NCI-H2227 (cell line): ENCODE data around the gene GABARAPL2.
"Not testable (repeated sequence)": the region's sequence is repeated elsewhere in the genome, so short reads cannot be mapped to it uniquely, and the experiment has no call there.

Experiments used
- DNase-seq: peaks from one replicate; lab custom pipeline; 2025; ENCODE audit not compliant: unreplicated experiment; lab: John Stamatoyannopoulos, UW

The GABARAPL2 gene, protein sequence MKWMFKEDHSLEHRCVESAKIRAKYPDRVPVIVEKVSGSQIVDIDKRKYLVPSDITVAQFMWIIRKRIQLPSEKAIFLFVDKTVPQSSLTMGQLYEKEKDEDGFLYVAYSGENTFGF

GRCh38 chr16:75566040-75566757, at the start of gene GABARAPL2:
Gene GABARAPL2, plus strand, starts transcription at chr16:75566379. Its CDS starts 108 bp downstream, at chr16:75566487.
- peak; percentile 91 for DNase-seq

DNA sequence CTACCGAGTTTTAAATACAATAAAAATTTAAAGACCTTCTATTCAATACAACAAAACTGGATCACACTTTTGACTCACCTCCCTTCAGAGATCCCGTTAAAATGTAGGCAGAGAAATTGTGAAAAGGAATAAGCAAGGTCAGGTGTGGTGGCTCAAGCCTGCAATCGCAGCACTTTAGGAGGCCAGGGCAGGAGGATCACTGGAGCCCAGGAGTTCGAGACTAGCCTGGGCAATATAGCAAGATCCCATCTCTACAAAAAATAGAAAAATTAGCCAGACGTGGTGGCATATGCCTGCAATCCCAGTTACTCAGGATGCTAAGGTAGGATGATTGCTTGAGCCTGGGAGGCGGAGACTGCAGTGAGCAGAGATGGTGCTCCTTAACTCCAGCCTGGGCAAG, 47.0 kb upstream of the GABARAPL2 start:
- no peak for DNase-seq

DNA sequence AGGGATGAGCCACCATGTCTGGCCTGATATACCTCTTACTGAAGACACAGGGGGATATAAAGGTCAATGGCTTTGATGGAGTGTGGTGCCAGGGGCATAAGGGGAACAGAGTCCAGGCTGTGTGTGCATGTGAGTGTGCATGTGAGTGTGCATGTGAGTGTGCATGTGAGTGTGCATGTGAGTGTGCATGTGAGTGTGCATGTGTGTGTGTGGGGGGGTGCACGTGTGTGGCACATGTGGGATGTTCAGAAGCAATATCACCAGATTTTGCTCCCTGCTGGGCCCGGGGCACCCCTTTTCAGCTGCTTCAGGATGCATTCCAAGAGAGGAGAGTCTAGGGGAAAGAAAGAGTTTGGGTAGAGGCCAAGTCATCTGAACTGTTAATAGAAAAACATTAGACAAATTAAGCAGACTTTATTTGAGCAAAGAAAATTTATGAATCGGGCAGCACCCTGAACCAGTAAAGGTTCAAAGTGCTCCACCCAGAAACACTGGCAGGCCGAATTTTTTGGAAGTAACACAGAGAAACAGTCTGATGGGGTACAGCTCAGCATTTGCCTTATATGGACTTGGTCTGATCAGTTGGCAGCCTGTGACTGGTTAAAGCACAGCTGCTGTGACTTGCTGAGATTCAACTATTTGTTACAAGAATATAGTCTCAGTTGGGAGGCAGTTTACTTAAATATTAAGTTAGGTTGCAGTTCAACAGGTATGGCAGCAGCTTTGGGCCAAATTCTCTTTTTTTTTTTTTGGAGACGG, 40.0 kb upstream of the GABARAPL2 start:
- no peak for DNase-seq

GRCh38 chr16:75527825-75528299, 38.3 kb upstream of the GABARAPL2 start:
- DNase-seq = no peak

DNA sequence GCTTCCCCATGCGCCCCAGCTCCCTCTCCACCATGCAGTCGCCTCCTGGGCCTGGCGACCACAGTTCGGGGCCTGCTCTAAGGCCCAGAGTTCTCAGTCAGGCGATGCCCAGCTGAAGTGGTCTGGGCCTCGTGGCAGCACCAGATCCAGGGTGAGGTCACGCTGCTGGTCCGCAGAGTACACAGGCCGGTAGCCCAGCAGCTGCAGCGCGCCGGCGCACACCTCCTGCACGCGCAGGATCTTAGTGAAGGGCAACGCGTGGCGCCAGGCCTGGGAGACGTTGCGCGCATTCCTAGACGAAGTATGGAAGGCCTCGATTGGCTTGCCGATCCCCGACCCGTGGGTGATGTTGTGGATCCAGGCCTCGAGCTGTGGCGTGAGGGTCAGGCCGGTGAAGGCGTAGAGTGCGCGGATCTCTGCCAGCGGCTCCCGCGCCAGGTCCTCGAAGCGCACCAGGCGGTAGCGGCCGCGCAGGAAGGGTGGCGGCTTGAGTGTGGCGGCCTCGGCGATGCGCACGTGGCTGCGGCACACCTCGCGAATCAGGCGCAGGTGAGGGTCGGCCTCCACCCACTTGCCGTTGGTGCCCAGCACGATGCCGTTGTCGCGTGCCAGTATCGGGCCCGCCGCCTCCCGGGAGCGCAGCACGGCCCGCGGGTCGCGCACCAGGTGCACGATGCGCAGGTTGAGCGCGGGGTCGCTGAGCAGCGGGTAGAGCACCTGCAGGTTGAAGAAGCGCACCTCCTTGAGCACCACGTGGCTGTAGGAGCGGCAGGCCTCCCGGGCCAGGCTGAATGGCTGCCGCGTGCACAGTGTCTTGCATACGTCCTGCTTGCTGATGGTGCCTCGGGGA, 36.9 kb upstream of the GABARAPL2 start:
- no peak for DNase-seq

DNA sequence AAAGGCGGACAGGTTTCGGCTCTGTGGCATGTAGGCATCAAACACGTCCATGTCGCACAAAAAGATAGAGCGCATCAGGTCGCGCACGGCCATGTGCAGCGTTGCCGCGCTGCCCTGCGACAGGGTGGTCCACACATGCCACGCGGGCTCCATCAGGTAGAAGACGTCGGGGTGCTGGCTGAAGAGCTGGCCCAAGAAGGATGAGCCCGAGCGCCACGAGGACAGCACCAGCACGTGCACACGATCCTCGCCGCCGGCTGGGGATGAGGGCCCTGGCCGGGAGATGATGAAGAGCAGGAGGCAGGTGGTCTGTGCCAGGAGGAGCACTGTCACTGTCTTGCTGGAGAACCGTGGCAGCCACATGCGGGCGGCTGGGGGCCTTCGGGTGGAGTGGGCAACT, 36.2 kb upstream of the GABARAPL2 start:
- DNase-seq = no peak

GRCh38 chr16:75532142-75532765, 33.9 kb upstream of the GABARAPL2 start:
- DNase-seq = no peak

DNA sequence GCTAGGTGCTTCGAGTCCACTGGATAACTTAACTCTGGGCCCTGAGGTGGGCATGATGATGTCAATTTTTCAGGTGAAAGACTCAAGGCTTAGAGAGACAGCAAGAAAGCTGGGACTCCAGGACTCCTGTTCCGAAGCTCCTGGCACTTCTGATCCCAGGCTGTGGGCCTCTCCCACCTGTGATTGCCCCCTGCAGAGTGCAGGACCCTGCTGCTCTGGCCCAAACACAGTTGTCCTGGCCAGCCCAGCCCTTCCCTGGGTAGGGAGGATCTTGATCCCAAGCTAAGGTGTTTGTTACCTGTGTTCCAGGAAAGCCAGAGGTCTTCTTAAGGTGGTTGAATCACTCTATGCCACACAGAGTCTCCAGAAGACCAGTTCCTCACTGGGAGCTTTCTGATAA, 33.4 kb upstream of the GABARAPL2 start:
- DNase-seq = no peak

DNA sequence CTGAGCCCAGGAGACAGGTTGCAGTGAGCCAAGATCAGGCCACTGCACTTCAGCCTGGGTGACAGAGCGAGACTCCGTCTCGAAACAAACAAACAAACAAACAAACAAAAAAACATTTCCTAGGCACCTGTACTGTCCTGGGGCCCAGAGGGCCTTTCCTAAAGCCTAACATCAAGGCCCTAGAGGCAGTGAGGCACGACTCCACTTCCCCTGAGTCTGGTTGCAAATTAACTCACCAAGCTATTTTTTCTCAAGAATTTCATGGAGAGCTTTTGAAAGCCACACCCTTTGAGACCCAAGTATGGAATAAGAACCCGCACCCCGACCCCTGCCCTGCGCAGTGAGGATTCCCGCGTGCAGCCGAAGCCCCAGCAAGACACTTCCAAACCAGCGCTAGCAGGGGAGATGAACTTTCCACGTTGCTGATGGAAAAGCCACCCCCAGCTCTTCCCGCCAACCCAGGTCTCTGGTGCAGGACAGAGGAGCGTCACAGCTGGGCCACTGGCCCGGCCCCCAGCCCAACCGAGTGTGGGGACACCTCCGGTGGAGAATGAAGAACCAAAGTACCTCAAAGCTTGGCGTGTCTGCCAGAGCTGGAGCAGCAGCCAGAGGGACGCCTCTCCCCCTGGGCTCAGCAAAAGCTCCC, 31.5 kb upstream of the GABARAPL2 start:
- DNase-seq = no peak

- DNase-seq = no peak
These were observed 30.9 kb upstream of the GABARAPL2 start for GRCh38 chr16:75535211-75535843.

- no peak for DNase-seq
These were observed 30.3 kb upstream of the GABARAPL2 start, which contains the start of gene CHST5 for GRCh38 chr16:75535901-75536300. Gene CHST5, minus strand, starts transcription at chr16:75536108. Its CDS starts 5,724 bp downstream, at chr16:75530384.

DNA sequence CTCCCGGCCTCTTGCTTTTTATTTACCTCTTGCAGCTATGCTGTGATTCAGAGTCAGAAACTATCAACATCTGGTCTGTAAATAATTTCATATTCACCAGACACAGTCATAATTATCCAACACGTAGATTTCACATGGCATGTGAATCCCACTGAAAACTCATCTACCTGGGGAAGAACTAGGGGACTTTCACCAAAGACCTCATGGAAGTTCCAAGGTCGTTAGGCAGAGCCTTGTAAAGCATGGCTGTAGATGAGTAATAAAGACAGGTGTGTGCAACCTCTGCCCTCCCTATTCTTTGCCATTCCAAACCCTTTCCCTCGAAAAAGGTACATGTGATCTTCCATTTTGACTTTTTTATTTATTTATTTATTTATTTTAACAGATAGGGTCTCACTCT, 28.4 kb upstream of the GABARAPL2 start:
- no peak for DNase-seq

DNA sequence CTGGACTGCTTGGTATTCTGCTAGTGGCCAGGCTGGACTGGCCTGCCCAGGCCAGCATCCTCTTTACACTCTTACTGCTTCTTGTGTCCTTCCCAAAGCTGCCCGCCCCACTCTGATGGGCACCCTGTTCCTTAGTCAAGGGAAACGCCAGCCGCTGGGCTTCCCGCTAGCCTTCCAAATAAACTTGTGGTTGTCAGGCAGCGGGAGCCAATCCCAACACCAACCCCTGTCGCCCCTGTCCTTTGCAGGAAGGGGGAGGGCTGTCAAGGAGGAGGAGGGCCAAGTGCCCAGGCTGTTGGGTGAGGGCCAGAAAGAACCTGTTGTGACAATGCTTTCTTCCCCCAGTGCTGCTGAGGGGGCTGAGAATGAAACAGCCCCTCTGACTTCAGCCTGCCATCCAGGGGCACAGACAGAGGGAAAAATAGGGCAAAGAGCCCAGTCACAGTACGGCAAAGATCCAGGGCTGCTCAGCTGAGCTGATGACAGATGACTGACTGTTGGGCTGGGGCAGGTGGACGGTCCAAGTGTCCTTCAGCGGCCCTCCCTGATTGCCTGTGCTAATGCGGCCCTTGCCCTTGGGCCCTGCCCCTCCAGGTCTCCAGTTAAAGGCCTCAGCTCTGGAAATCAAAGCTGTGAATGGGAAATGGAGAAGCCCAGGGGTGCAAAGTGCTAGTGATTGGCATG, 27.2 kb upstream of the GABARAPL2 start:
- DNase-seq = not testable (repeated sequence)

GRCh38 chr16:75541236-75541635, 24.9 kb upstream of the GABARAPL2 start:
- no peak for DNase-seq

DNA sequence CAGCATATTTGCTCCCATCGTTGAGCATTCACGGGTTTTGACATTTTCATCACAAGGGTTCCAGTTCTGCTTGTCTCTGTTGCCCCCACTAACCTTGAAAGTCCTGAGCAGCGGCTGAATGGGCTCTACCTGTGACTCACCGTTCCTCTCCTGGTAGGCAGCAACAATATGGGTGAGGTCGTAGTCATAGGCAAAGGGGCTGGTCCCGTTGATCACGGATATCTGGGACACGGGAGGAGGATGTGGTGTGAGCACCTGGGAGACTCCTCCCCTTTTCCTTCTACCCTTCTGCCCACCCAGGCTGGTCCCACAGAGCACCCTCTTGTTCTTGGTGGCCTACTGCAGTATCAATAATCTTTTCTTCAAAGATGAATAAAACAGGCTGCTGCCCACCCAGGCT, 23.7 kb upstream of the GABARAPL2 start:
- DNase-seq = not testable (repeated sequence)

GRCh38 chr16:75545879-75546278, 20.3 kb upstream of the GABARAPL2 start:
- not testable (repeated sequence) for DNase-seq

GRCh38 chr16:75546293-75546692, 19.9 kb upstream of the GABARAPL2 start:
- no peak for DNase-seq

DNA sequence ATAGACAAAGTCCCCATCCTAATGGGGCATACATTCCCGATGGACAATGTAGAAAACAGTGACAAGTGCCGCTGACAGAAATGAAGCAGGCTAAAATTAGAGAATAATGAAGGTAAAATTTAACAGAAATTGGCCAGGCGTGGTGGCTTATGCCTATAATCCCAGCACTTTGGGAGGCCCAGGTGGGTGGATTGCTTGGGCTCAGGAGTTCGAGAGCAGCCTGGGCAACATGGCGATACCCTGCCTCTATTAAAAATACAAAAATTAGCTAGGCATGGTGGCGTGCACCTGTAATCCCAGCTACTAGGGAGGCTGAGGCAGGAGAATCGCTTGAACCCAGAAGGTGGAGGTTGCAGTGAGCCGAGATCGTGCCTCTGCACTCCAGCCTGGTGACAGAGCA, 17.7 kb upstream of the GABARAPL2 start:
- DNase-seq = not testable (repeated sequence)

DNA sequence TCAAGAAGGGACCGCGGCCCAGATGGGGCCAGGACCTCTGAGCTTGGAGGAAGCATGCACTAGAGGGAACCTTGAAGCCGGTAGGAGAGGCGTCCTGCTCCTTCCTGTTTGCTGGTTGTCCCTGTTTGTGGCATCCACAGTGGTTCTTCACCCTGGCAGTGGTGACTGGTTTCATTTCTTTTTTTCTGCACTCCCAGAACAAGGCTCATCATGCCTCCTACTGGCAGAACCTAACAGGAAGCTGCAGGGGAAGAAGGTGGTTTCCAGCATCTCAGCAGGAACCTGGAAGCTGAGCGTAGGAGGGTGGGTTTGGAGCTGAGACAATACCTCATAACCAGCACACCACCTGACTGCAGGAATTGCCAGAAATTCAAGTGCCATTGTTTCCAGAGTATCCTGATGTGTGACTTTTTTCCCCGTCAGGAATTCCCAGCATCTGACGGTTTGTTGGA, 15.9 kb upstream of the GABARAPL2 start:
- no peak for DNase-seq
